HG03045 (cell line): ENCODE data around the gene SLIT3.
"Not testable (repeated sequence)": the region's sequence is repeated elsewhere in the genome, so short reads cannot be mapped to it uniquely, and the experiment has no call there.

Experiments
- ATAC-seq: cut with Tn5 transposase; IDR thresholded peaks from one replicate; pipeline ENCODE4 v1.9.1; 2021; ENCODE audit warnings: mild to moderate bottlenecking, moderate library complexity; ENCODE audit not compliant: unreplicated experiment

SLIT3 gene

DNA sequence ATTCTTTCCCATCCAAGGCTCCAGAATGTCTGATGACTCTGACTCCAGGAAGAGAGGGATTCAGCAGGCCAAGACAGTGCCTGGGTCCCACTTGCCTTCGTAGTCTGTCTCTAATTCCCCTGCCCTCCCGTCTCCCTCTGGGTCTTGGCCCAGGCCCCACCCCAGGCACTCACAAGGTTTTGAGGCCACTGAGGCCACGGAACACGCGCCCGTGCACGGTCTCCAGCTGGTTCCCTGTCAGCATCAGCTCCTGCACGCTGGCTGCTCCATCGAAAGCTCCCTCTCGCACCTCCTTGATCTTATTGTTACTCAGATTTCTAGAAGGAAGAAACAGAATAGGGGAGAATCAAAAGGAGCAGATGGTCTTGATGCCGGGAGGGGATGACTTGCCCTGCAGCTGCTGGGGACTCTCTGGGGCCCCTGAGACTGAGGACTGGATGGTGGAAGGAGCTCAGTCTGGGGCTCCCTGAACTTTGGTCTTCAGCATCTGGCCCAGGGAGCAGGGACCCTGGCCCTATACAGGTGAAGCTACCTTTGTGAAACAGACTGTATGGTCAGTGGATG, 547.2 kb downstream of the SLIT3 start:
- no peak for ATAC-seq

DNA sequence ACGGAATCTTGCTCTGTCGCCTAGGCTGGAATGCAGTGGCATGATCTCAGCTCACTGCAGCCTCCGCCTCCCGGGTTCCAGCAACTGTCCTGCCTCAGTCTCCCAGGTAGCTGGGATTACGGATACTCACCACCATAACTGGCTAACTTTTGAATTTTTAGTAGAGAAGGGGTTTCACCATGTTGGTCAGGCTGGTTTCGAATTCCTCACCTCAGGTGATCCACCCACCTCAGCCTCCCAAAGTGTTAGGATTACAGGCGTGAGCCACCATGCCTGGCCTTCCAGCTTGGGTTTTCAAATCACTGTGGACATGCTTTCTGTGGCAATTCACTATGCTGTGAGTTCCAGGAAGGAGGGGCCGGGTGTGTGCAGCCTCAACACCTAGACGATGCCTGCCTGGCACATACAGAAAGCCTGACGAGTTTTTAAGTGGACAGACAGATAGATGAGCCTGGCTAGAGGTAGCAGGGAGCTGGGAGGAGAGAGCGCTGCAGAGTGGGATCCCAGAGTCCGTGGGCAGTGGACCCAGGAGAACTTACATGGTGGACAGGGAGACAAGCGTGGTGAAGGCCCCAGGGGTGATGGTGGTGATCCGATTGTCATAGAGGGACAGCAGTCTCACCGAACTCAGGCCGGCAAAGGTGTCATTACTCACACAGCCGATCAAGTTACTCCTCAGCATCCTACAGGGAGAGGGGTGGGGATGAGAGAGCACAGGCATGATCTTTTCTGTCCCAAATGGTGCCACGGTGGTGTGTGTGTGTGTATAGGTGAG, 548.3 kb downstream of the SLIT3 start:
- no peak for ATAC-seq

DNA sequence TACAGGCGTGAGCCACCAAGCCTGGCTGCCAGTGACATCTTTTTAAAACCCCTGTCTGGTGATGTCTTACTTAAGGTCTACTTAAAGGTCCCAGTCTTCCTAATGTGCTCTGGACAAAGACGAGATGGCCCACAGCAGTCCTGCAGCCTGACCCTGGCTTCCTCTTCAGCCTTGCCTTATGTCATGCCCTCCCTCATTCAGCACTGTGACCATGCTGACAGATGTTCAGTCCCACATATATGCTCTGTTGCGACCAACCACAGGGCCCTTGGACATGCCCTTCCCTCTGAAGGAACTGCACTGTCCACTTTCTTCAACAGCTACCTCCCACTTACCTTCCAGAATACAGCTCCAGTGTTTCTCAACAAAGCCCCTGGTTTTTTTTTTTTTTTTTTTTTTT, 548.9 kb downstream of the SLIT3 start:
- ATAC-seq: no peak

DNA sequence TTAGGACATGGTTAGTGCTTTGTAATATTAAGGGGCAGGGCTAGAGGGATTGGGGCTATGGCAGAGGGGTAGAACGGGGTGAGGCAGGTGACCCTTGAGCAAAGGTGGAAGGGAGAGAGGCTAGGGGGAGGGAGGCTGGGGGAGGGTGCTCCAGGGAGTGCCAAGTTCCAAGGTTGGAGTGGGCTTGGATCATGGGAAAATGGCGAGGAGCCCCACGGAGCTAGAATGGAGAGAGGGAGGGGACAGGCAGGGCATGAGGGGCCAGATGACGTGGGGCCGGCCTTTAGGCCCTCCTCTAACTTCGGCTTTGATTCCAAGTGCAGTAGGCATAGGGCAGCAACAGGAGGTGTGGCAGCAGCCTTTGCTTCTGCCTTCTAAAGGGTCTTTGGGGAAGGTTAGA, 550.0 kb downstream of the SLIT3 start:
- ATAC-seq: no peak

DNA sequence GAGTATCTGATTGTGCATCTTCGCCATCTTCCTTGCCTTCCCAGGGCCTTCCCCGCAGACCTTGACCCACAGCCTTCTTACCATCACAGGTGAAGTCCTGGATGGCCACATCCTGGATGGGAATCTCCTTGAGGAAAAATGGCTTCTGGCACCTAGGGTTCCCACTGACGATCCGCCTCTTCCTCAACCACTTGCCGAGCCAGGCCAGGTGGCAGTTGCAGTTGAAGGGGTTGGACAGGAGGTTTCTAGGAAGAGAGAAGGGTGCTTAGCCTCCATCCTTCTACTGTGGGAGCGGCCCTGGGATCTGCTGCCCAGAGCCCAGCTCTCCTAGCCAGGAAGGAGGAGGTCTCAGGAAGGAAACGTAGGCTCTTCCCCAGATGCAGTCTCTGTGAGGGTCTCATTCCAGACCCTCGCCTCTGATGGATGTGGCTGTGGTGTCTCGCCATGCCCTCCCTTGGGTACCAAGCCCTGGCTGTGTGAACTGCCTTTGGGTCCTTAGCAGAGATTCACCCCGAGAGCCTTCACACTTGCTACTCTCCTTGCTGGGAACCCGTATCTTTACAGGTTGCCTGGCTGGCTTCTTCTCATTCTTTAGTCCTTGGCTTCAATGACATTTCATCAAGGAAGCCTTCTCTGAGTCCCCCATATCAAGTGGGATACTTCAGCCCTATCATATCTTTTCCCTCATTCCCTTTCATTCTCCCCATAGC, 551.4 kb downstream of the SLIT3 start:
- no peak for ATAC-seq

DNA sequence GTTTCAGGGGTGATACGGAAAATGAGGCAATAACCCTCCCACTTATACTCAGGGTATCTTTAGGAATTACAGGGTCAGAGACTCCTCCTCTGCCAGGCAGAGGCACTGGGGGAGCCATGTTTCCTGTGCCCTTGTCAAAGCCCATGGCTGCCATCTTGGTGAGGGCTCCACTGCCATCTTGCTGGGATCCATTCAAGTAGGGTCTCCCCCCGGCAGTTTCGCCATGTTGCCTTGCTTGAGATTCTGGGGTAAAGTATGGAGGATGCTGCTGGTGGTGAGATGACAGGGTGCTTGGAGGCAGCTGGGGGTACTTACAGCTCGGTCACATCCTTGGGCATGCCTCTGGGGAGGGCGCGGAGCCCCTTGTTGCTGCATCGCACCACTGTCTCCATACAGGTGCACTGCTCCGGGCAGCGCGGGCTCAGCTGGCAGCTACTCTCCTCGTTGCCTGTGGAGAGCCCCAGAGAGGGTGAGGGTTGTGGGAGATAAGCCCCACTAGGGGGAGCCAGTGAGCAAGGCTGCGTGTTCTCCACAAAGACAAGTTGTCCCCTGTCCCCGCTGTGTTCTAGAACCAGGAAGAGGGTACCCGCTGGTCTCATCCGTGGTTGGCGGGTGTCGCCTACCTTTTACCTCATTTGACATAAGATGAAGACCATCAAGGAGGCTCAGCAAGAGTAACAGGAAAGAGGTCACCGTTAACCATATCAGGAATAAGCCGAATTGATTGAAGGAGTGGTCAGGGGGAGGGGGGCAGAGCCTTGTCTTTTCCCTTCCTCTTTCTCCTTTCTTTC, 552.8 kb downstream of the SLIT3 start:
- no peak for ATAC-seq

DNA sequence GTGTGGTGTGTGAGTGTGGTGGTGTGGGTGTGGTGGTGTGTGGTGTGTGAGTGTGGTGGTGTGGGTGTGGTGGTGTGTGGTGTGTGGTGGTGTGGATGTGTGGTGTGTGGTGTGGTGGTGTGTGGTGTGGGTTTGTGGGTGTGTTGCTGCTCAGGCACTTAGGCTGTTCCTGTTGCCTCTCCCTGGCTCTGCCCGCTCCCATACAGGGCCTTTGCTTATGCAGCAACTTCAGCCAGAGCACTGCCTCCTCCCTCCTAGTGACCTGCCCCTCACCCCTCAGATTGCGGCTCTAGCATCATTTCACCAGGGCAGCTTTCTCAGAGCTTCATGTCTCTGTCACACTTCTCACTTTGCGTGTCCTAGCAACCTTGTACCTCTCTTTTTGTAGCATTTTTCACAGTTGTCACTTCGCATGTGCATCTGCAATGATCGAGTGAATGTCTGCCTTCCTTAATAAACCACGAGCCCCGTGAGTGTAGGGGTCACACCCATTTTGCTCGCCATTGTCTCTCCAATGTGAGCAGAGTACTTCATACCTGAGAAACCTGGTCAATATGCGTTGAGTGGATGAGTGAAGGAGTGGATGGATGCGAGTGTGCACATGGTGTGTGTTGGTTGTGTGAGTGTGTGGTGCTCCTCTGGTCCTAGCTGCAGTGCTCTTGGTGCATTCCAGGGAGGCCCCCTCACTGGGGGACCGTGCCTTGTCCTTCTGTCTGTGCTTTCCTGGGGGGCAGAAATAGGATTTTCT, 553.9 kb downstream of the SLIT3 start:
- ATAC-seq: no peak

DNA sequence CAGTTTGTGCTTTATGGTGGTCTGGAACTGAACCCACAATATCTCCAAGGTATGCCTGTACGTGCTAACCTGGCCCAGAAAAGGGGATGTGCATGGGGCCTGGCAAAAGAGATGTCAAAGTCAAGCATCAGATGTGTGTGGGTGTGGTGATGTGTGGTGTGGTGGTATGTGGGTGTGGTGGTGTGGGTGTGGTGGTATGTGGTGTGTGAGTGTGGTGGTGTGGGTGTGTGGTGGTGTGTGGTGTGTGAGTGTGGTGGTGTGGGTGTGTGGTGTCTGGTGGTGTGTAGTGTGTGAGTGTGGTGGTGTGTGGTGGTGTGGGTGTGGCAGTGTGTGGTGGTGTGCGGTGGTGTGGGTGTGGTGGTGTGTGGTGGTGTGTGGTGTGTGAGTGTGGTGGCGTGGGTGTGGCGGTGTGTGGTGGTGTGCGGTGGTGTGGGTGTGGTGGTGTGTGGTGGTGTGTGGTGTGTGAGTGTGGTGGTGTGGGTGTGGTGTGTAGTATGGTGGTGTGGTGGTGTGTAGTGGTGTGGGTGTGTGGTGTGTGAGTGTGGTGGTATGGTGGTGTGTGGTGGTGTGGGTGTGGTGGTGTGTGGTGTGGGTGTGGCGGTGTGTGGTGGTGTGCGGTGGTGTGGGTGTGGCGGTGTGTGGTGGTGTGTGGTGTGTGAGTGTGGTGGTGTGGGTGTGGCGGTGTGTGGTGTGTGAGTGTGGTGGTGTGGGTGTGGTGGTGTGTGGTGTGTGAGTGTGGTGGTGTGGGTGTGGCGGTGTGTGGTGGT, 554.6 kb downstream of the SLIT3 start:
- not testable (repeated sequence) for ATAC-seq

DNA sequence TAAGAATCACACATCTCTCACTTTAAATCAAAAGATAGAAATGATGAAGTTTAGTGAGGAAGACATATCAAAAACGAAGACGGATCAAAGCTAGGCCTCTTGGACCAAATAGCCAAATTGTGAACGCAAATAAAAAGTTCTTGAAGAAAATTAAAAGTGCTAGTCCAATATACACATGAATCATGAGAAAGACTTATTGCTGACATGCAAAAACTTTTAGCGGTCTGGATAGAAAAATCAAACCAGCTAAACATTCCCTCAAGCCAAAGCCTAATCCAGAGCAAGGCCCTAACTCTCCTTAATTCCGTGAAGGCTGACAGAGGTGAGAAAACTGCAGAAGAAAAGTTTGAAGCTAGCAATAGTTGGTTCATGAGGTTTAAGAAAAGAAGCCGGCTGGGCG, 557.3 kb downstream of the SLIT3 start:
- ATAC-seq: no peak

DNA sequence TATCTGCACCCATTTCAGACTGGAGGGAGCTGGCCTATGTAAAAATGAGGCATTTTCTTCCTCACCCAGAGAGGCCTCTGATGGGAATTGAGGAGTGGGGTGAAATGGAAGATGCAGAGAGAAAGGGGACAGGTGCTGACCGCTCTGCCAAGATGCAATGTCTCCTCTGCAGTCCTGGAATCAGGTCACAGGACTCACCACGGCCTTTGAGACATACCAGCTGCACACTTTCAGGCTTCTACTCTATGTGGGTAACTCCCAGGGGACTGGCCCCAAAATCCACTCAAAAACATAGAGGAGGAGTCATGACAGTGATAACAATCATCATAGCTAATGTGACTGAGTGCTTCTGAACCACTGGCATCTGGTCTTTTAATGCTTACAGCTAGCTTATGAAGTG, 558.6 kb downstream of the SLIT3 start:
- not testable (repeated sequence) for ATAC-seq

DNA sequence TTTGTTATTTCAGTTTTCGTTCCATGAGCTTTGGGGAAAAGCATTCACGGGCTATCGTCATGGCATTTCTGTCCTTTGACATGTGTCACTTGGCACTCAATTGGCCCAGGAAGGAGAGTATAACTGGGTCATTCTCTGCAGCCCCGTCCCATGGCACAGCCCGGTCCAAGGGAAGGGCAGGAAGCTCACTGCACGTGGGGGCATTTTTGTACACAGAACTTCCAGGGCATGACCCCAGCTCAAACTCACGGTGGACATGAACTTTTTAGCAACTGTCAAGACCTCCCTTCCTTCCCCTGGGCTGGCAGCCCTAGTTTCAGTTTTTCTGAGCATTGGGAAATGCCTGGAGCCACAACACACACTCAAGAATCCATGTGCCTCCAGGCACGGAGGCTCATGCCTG, 560.1 kb downstream of the SLIT3 start:
- ATAC-seq: no peak

DNA sequence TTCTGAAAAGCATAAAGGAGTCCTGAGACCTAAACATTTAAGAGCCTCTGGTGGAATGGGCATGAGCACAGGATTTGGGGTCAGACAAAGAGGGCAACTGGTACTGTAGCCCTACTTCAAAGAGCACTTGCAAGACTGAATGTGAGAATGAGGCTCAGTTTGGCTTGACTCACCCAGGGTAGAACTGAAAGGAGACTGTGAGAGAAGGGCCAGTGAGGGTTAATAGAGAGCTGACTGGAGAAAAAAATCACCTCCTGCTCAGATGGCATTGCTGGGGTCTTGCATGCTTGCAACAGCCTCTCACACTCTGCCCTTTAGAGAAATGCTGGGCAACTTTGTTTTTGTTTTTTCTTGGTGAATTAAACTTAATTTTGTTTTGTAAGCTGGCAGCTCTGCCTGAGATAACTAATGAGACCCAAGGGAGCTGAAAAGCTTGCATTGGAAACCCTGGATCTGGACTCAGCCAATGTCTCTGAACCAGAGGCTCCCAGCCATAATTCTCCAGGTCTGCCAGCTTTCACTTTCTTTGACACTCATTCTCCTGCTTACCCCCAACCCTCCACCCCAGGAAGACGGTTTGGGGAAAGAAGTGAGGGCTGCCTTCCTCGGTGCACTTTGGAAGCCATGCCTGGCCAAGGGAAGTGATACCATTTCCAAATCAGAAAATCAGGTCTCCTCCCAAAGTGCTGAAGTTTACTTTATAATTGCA, 560.7 kb downstream of the SLIT3 start:
- no peak for ATAC-seq

DNA sequence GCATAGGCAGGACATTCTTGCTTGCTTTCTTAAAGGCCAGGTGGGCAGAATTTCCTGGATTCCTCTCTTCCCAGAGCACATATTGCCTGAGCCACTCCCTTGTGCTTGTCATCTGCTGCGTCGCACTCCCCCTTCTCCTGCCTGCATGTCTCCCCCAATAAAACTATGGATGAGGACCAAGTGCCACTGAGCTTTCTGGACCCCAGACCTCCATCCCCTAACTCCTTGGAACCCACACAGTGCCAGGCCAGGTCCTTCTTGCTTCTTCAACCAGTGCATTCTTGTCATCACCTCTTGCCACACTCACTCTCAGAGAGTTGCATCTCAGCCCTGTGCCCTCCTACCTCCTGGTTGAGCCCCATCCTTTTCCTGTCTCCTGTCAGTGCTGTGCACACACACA, 563.9 kb downstream of the SLIT3 start:
- ATAC-seq: no peak

DNA sequence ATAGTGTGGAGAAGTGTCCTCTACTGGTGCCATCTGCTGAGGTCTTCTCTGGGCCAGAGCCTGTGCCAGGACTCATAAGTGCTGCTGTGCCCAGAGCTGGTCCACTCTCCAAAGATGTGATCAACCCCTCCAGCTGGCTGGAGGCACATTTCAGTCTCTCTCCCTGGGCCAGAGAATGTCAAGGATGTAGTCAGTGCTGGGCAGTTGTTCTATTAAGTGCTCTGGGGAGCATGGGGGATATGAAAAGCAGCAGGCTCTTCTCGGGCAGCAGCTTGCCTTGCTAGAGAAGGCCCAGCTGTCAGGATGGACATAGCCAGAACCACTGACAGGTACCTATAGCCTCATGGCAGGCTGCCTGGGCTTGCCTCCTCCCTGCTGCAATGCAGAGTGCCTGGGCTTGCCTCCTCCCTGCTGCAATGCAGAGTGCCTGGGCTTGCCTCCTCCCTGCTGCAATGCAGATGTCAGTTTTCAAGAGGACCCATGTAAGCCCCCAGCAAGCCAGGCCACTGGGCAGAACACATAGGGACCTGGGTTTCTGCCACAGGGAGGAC, 564.6 kb downstream of the SLIT3 start:
- ATAC-seq: no peak

DNA sequence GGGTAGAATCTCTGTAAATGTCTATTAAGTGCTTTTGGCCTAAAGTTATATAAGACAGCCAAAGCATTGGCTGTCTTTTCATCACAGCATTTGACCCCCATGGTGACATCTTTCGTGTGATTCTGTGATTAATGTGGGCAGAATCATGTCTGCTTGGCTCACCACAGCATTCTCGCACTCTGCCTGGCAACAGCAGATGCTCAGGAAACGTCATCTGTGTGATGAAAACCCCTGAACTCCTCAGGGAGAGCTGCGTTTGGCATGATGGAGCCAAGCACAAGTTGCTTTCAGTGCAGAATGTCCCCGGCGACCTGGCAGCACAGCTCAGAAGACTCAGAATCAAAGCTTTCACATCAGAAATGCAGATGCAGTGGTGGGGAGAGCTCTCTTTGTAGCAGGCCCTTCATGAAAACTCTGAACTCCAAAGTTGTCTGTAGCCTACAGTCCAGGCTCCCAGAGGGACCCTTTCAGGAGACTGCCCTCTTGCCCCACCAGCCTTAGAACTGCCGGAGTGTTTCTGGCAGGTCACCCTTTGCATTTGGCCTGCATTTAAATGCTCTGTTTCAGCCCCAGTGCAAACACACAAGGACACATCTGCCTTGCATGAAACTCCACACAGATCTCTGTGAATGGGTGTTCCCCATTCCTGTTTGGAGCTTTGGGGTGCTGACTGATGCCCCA, 566.2 kb downstream of the SLIT3 start:
- ATAC-seq: no peak

DNA sequence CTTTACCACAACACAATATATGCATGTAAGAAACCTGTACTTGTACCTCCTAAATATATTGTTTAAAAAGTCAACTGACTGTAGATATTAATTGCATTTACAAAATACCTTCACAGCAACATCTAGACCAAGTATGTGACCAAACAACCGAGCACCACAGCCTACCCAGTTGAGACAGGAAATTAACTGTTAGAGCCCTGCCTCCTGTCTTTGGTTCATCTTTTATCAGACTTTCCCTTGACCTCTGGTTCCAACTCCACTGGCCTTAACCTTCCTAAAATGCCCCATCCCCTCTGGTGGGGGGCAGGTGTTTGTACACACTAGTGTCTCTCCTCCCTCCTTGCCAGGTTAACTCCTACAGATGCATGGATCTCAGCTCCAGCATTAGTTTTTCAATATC, 566.8 kb downstream of the SLIT3 start:
- no peak for ATAC-seq

DNA sequence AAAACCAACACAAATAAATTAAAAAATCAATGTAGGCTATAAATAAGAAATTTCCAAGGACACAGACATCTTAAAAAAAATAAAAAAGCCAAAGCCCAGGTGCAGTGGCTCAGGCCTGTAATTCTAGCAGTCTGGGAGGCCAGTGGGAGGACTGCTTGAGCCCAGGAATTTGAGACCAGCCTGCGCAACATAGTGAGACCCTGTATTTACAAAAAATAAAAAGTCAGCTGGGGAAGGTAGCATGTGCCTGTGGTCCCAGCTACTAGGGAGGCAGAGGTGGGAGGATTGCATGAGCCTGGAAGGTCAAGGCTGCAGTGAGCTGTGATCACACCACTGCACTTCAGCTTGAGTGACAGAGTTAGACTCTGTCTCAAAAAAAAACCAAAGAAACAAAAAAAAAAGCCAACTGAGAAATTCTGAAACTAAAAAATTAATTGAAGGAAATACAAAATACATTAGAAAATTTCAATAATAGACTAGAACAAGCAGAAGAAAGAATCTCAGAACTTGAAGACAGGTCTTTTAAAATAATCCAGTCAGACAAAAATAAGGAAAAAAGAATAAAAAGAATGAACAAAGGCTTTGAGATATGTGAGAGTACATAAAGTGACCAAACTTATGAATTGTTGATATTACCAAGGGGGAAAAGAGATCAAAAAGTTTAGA, 572.3 kb downstream of the SLIT3 start:
- ATAC-seq: no peak

DNA sequence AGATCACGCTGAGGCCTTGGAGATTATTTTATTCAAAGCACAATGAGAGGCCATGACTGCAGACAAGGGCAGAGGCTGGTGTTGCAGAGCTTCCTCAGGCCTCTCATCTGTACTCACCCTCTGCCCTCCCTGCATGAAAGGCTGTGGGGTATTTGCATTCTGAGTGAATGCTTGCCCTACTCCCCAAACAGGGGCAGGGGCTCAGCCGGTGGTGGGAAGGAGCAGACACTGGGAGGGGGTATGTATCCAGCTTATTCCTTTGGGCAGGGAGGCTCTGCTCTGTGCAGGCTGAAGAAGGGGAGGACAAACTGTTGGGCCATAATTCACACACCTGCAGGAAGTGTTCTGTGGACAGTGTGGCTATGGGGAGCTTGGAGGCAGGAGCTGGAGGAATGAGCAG, 573.4 kb downstream of the SLIT3 start:
- ATAC-seq: no peak
